KMS-11 (cell line): ENCODE measurements around the gene KIF19.

ENCODE experiments used
- H2AFZ ChIP-seq: fragments of 200-600 bp; sonication (generic); 2 replicates; pipeline ENCODE4 v1.6.1; 2016; ENCODE audit warnings: antibody characterized with exemption, mixed run types, low read depth
- H3K27ac ChIP-seq: fragments of 200-600 bp; sonication (generic); 2 replicates; pipeline ENCODE4 v1.6.1; 2016; ENCODE audit warnings: mild to moderate bottlenecking, mixed run types
- H3K27me3 ChIP-seq: fragments of 200-600 bp; sonication (generic); 2 replicates; pipeline ENCODE4 v1.6.1; 2017; ENCODE audit warnings: mild to moderate bottlenecking, low read depth, mixed run types, moderate library complexity; ENCODE audit not compliant: insufficient read depth
- H3K36me3 ChIP-seq: fragments of 200-600 bp; sonication (generic); 2 replicates; pipeline ENCODE4 v1.6.1; 2017; ENCODE audit warnings: mild to moderate bottlenecking, mixed run types; ENCODE audit not compliant: insufficient read depth
- H3K4me1 ChIP-seq: fragments of 200-600 bp; sonication (generic); 2 replicates; pipeline ENCODE4 v1.6.1; 2016; ENCODE audit warnings: mild to moderate bottlenecking, low read depth, mixed run types; ENCODE audit not compliant: poor library complexity, severe bottlenecking
- H3K4me2 ChIP-seq: fragments of 200-600 bp; sonication (generic); 2 replicates; pipeline ENCODE4 v1.7.0; 2016; ENCODE audit warnings: mild to moderate bottlenecking, mixed run types
- H3K4me3 ChIP-seq: fragments of 200-600 bp; sonication (generic); IDR thresholded peaks from 2 replicates; pipeline ENCODE4 v1.6.1; 2017; ENCODE audit warnings: low read depth, low read length, mixed read lengths; ENCODE audit not compliant: insufficient read depth
- H3K79me2 ChIP-seq: fragments of 200-600 bp; sonication (generic); 2 replicates; pipeline ENCODE4 v1.6.1; 2016; ENCODE audit warnings: low read depth, mixed run types; ENCODE audit not compliant: insufficient read depth
- H3K9ac ChIP-seq: fragments of 200-600 bp; sonication (generic); 2 replicates; pipeline ENCODE4 v1.6.1; 2016; ENCODE audit warnings: mild to moderate bottlenecking, mixed run types
- H4K20me1 ChIP-seq: fragments of 200-600 bp; sonication (generic); 2 replicates; pipeline ENCODE4 v1.6.1; 2016; ENCODE audit warnings: mild to moderate bottlenecking, mixed run types; ENCODE audit not compliant: insufficient read depth
- TF ChIP-seq, protein P1 (sequence below): fragments of 200-600 bp; sonication (generic); conservative IDR thresholded peaks from 2 replicates; pipeline ENCODE4 v1.6.1; 2017; ENCODE audit warnings: low read depth, mild to moderate bottlenecking, antibody characterized with exemption, low read length, moderate library complexity, mixed read lengths

The KIF19 gene

GRCh38 chr17:74305865-74306654 is 20.0 kb upstream of the KIF19 start:
- peaks cover 38% of the 10 kb centered on the region for H3K27me3 ChIP-seq
- no peak overlapping the region for H3K9ac ChIP-seq
- H4K20me1 ChIP-seq, result no peaks in the 10 kb centered on the region
- no peaks in the 10 kb centered on the region for H3K79me2 ChIP-seq
- no peak overlapping the region for H3K4me3 ChIP-seq
- H3K27ac ChIP-seq, result no peak overlapping the region
- no peak overlapping the region for H3K4me2 ChIP-seq
- no peaks in the 10 kb centered on the region for H3K36me3 ChIP-seq
- TF ChIP-seq, protein P1, sequence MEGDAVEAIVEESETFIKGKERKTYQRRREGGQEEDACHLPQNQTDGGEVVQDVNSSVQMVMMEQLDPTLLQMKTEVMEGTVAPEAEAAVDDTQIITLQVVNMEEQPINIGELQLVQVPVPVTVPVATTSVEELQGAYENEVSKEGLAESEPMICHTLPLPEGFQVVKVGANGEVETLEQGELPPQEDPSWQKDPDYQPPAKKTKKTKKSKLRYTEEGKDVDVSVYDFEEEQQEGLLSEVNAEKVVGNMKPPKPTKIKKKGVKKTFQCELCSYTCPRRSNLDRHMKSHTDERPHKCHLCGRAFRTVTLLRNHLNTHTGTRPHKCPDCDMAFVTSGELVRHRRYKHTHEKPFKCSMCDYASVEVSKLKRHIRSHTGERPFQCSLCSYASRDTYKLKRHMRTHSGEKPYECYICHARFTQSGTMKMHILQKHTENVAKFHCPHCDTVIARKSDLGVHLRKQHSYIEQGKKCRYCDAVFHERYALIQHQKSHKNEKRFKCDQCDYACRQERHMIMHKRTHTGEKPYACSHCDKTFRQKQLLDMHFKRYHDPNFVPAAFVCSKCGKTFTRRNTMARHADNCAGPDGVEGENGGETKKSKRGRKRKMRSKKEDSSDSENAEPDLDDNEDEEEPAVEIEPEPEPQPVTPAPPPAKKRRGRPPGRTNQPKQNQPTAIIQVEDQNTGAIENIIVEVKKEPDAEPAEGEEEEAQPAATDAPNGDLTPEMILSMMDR, result no peak
- no peak overlapping the region for H2AFZ ChIP-seq
- no peaks in the 10 kb centered on the region for H3K4me1 ChIP-seq

DNA sequence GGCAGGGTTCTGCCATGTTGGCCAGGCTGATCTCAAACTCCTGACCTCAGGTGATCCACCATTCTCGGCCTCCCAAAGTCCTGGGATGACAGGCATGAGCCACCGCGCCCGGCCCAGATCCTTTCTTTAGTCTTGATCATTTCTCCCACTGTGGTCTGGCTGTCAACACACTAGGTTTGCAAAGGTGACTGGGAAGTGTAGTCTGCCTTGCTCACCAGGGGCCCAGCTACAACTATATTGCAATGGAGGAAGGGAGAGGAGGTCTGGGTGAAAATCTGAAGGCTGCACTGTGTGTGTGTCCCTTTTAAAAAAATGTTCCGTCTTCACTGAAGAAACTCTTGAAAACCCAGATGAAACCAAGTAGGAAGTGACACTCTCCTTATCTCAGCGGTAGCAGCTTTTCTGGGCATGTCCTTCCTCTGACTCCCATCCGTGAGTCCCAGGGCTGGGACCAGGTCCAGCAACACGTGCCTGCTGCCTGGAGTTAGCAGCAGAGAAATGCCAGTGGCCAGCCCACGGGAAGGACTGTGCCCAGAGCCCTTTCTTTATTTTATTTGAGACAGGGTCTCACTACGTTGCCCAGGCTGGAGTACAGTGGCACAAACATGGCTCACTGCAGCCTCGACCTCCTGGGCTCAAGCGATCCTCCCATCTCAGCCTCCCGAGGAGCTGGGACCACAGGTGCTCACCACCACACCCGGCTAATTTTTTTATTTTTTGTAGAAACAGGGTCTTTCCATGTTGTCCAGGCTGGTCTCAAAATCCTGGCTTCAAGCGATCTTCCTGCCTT is 17.8 kb upstream of the KIF19 start:
- Histone ChIP-seq H3K27me3 (peaks cover 49% of the 10 kb centered on the region), H3K27ac (no peak overlapping the region), H3K4me2 (no peak overlapping the region)

GRCh38 chr17:74309902-74310301 is 16.1 kb upstream of the KIF19 start:
- Histone ChIP-seq H3K4me3 (no peak overlapping the region), H3K4me1 (no peaks in the 10 kb centered on the region), H3K4me2 (no peak overlapping the region), H3K9ac (no peak overlapping the region), H3K36me3 (no peaks in the 10 kb centered on the region), H2AFZ (no peak overlapping the region), H4K20me1 (no peaks in the 10 kb centered on the region), H3K27ac (no peak overlapping the region), H3K27me3 (peaks cover 58% of the 10 kb centered on the region), H3K79me2 (no peaks in the 10 kb centered on the region)
- TF ChIP-seq, protein P1, result no peak

More for the DNA sequence above, 17.8 kb upstream of the KIF19 start:
- H2AFZ ChIP-seq, result no peak overlapping the region
- no peaks in the 10 kb centered on the region for H3K36me3 ChIP-seq
- no peak overlapping the region for H3K9ac ChIP-seq
- H3K79me2 ChIP-seq, result no peaks in the 10 kb centered on the region
- H3K4me3 ChIP-seq, result no peak overlapping the region
- TF ChIP-seq, protein P1, result no peak
- no peaks in the 10 kb centered on the region for H4K20me1 ChIP-seq
- H3K4me1 ChIP-seq, result no peaks in the 10 kb centered on the region

DNA sequence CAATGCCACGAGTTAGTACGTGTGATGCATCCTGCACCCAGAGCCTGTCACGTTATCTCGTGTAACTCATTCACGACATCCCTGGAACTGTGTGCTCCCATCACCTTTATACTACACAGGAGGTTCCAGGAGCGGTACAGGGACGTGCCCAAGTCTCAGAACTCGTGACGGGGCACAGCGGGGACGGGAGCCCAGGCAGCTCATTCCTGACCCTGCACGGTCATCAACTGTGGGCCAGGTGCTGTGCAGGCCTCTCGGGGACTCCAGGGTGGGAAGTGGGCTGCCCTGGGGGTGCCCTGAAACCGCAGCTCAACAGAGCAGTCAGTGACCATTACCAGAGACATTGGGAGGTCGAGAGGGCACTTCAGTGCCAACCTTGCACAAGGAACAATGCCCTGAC is 11.1 kb upstream of the KIF19 start:
- no peaks in the 10 kb centered on the region for H3K4me1 ChIP-seq
- no peaks in the 10 kb centered on the region for H4K20me1 ChIP-seq
- H3K27ac ChIP-seq, result no peak overlapping the region
- no peak overlapping the region for H3K9ac ChIP-seq
- TF ChIP-seq, protein P1, result no peak
- no peaks in the 10 kb centered on the region for H3K79me2 ChIP-seq
- H2AFZ ChIP-seq, result no peak overlapping the region
- no peak overlapping the region for H3K4me2 ChIP-seq
- no peak overlapping the region for H3K4me3 ChIP-seq
- peaks cover 46% of the 10 kb centered on the region; the same call in 1 of the 2 replicates for H3K27me3 ChIP-seq
- H3K36me3 ChIP-seq, result no peaks in the 10 kb centered on the region
